DMS153 treated with DMSO at 0.1 percent for 48 hours (cell line): ENCODE data around the gene SLC7A11.
"Not testable (repeated sequence)": the region's sequence is repeated elsewhere in the genome, so short reads cannot be mapped to it uniquely, and the experiment has no call there.

ENCODE experiments used
- DNase-seq: peaks from one replicate; lab custom pipeline; 2025; ENCODE audit not compliant: unreplicated experiment; lab: John Stamatoyannopoulos, UW

SLC7A11 gene

DNA sequence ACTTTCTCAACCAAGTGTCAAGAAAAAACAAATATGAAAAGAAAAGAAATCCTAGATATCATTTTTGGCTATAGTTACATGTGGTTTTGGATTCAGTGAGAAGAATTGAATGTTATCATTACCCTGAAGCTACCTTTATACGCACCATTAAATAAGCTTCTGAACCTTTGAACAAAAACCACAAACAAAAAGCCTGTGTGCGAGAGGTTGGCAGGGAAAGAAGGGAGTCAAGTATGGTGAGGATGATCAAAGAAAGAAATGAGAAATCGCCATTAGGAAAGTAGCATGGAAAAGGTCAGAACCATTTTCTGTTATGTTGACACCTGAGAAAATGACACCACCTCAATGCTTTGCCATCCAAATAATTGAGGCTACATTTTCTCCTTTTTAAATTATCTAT lies 1.2 kb upstream of the SLC7A11 start:
- DNase-seq: peak; percentile 34

DNA sequence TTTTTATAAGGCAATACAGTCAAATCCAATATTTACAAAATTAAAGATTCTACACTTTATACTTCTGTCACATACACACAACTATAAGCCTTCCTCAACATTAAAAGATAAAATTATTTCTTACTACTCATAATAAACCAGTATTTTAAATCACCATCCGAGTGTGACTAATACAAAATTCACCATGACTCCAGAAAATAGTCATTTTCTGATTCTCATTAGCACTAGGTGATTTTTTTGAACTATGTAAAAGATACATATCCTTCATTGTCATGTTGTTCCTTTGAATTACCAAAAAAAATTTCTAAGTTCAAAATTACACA lies 646 bp upstream of the SLC7A11 start:
- DNase-seq: no peak

DNA sequence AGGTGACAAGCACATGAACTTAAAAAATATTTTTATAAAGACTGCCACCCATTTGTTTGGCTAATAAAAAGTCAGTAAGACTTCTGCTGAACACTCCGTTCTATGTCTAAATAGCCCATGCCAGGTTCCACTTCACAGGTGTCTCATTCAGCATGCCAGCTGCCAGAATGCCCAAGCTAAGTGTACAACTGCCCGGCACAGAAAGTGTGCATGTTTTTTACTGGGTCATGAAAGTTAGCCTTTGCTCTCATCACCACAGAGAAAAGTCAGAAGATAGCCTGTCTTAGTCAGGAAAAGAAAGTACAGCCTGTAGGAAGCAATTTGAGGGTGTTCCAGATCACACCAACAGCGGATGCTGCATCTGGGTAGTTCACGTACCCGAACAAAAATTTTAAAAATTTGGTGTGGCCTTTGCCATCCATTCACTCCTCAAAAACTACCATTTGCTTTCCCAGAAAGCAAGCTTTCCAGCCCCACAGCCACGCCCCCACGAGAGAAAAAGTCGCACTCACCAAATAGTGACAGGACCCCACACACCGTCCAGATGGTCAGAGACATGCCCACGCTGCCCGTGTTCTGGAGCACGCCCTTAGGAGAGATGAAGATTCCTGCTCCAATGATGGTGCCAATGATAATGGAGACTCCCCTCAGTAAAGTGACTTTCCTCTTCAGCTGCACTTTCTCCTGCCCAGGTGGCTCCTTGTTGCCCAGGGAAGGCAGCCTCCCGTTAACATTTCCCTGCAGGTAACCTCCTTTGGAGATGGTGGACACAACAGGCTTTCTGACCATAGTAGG lies 671 bp downstream of the SLC7A11 start:
- peak; percentile 52 for DNase-seq

DNA sequence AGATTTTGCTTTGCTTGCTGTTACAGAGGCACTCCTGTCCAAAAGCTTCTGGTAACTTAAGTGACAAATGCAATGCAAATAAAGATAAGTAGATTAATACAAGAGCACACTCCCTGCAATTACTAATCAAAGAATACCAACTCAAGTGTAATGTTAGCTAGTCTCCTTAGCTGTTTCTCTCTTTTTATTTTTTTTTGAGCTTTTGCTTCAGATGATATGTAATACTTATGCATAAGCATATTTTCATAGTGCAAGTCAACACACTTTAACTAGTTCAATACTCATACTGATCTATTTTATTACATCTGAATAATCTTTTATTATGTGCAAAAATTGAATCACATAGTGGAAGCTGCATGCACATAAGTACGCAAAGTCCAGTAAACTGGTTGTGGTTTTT lies 2.7 kb downstream of the SLC7A11 start:
- no peak for DNase-seq

DNA sequence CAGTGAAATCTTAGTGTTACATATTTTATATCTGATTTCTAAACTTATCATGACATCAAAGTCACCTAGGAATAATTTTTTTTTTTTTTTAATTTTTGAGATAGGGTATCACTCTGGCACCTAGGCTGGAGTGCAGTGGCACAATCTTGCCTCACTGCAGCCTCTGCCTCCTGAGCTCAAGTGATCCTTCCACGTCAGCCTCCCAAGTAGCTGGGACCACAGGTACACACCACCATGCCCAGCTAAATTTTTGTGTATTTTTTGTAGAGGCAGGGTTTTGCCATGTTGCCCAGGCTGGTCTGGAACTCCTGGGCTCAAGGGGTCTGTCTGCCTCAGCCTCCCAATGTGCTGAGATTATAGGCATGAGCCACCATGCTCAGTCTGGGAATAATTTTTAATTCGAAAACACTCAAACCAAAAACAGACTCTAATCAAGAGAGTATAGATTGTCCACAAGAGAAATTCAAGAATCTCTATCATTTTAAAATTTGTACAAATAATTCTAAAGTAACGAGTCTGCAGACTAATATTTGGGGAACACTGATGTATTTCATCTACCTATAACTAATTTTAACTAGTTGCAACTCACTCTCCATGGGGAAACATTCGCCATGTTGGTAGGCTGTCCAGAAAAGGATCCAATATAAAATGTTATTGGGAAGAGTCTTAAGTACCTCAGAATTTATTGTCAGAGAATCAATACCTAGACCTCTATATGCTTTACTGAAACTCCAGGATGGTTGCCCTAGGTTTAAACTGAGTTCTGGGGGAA lies 3.4 kb downstream of the SLC7A11 start:
- no peak for DNase-seq

DNA sequence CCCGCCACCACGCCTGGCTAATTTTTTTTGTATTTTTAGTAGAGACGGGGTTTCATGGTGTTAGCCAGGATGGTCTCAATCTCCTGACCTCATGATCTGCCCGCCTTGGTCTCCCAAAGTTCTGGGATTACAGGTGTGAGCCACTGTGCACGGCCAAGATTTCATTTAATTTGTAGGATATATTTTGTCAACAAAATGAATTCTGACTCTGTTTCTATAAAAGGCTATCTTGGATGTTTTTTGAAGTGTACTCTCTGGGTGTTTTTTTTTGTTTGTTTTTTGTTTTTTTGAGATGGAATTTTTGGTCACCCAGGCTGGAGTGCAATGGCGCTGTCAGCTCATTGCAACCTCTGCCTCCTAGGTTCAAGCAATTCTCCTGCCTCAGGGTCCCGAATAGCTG lies 5.0 kb downstream of the SLC7A11 start:
- not testable (repeated sequence) for DNase-seq

DNA sequence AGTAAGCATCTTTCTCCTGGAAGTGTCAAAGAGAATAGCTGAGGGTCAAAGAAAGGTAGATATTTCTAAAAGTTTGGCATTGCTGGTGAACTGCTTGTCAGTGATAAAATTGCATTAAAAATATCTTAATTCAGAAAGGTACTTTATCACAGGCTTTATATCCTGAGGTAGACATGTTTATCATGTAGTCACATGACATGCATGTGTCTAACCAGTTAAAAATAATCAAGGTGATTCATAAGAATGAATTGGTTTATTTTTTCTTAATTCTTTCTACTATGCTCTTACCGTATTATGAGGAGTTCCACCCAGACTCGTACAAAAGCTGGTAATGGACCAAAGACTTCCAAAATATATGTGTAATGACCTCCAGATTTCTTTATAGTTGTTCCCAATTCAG lies 6.1 kb downstream of the SLC7A11 start:
- no peak for DNase-seq

DNA sequence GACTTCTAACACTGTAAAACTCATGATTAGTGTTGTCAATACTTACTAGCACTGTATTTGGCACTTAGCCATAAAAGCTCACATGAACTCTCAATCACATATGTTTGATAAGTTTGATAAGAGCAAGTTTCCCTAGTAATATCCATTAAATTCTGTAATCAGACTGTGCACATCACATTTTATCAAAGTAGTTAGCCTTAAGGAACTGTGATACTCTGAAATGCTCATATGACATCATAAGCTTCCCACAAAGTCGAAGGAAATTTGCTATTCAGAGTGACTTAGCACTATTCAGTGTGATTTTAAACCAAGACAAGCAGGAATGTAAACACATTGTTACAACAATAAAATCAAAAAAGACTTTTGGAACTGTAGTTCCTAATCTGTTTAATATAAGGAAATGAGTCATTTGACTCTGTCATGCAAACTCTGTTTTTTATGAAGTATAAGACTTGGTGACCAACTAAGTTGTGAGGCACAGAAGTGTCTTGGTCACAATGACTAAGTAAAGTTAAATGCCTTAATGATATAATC lies 6.7 kb downstream of the SLC7A11 start:
- DNase-seq: no peak

DNA sequence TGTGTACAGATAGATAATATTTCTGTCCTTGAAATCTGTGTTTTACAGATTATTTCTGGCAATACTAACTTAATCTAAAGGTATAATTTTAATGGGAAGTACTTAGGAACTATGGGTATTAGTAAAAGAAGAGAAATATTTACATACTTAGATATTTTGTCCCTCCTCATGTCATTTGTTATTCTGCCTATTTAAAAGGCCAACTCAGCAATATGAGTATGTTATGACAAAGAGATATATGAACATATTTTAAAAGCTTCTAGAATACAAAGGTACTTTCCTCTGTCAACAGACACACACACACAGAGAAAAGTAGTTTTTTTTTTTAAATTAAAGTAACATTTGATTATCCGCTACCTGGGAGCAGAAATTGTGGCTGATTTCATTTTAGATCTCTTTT lies 7.9 kb downstream of the SLC7A11 start:
- DNase-seq: no peak

DNA sequence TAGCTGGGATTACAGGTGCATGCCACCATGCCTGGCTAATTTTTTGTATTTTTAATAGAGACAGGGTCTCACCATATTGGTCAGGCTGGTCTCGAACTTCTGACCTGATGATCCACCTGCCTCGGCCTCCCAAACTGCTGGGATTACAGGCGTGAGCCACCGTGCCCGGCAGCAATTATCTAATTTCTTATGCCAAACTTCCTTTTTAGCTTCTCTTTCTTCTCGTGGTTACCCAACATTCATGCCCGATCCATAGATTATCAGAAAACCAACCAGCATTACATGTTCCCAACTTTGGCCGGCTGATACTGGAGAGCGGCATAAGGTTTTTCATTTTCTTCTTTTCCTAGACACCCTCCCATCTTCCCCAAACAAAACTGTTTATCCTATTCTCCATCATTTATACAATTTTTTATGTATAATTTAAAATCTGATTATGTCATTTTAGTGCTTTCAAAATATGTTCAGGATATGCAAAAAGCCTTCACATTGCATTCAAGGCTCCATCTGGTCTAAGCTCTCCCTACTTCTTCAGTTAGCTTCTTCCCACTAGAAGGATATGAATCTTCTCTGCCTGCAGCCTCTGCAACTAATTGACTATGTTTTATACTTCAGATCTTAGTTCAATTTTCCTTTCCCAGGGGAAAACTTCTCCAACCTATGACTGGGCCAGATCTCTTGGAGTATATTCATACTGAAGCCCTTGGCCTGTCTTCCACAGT lies 8.7 kb downstream of the SLC7A11 start:
- no peak for DNase-seq

DNA sequence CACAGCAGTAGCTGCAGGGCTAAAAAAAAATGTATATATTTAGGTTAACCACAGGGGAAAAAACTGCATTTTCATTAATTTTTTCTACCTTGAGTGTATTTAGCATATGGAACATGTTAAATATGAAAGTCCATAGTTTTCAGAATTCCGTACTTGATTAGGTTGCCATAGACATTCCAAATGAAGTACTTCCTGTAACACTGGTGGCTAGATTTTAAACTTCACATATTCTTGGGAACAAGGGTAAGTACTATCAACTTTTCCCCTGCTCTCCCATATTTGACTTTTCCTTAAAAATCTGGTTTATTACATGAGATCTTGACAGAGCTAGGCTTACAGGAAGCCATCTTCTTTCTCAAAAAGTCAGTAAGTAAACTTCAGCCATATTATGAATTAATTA lies 9.8 kb downstream of the SLC7A11 start:
- no peak for DNase-seq

DNA sequence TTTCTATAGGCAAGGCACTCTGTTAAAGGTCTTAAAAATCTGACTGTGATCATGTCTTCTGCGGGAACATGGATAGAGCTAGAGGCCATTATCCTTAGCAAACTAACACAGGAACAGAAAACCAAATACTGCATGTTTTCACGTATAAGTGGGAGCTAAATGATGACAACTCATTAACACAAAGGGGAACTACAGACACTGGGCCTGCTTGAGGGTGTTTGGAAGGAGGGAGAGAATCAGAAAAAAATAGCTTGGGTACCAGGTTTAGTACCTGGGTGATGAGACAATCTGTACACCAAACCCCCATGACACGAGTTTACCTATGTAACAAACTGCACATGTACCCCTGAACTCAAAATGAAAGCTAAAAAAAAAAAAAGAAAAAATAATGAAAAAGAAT lies 12.1 kb downstream of the SLC7A11 start:
- DNase-seq: no peak

DNA sequence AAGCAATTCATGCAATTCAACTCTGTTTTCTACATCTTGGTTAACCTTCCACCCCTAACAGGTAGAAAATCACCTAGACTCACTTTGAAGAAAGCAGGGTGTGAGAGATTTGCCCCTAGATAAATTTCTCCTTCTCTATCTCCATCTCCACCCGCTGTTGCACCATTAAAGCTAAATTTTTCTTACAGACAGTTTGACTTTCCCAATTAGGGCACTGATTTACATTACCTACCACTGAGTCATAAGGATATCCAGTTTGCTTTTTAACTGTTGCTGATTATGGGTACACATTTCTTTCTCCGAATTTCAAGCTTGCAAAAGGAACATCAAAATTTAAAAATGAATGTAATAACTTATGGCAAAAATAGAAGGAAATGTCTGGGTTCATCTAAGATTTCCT lies 13.0 kb downstream of the SLC7A11 start:
- DNase-seq: no peak

DNA sequence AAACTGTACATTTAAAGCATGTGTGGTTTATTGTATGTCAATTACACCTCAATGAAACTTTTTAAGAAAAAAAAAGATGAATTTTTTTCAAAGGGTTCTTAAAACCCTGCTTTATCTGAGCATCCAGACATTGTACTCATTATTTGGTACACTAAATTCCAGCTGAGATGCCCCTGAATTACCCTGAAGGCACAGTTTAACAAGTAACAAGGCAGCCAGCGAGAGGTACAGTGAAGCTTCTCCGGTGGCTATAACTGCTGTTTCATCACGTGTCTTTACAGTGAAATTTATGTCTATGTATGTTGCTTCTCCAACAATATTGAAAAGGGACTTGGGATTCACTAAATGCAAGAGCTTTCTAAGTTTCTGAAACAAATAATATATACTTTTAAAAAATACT lies 15.8 kb downstream of the SLC7A11 start:
- no peak for DNase-seq

DNA sequence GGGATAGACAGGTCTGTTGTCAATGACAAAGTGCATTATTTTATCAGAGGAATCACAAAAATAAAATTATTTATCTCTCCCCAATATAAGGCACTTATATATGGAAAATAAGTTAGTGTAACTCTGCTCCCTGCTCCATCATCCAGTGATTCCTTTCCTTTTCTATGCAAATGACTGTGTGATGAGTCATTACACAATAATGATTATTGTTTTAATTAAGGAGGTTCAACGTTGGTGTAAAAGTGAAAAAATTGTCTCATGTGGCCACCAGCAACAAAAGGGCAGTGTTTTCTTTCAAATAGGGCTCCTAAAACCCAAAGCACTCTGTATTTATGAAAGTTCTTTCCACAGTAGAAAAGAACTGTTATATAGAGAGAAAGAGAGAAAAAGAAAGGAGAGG lies 16.7 kb downstream of the SLC7A11 start:
- DNase-seq: no peak

DNA sequence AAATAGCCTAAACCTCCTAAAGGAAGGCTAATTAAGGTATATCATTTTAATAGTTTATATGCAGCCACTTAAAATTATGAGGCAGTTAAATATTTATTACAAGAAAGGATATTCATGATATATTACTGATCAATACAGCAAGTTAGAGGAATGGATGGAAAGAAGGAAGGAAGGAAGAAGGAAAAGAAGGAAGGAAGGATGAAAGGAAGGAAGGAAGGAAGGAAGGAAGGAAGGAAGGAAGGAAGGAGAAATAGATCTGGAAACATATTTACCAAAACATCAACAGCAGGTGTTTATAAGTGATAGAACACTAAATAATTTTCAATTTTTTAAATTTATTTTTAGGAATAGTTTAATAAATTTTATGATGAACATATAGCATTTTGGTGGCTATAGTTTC lies 17.5 kb downstream of the SLC7A11 start:
- DNase-seq: no peak

DNA sequence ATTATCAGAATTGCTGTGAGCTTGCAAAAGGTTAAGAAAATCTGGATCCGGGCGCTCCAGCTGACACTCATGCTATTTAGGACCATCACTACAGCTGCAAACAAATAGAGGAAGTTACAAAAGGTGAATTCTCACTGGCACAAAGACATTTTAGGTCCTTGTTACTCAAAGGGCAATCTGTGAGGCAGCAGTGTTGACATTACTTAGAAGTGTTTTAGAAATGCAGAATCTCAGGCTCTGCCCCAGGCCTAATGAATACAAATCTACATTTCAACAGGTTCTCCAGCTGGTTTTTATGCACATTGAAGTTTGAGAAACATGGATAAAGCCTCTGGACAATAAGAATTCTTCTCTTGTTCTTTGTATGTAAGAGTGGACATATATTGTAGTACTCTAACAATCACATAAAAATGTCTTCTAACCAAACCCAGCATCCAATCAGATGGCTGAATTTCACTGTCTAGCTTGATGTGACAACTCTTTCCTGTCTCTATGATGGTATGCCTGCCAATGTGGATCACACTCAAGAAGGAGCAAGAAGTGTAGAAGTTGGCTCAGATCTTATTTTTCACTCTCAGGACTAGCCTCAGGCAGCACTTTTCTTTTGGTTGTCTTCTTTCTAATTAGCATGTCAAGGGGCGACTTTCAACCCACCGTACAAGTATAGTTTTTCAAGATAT lies 18.8 kb downstream of the SLC7A11 start:
- DNase-seq: peak; percentile 30

DNA sequence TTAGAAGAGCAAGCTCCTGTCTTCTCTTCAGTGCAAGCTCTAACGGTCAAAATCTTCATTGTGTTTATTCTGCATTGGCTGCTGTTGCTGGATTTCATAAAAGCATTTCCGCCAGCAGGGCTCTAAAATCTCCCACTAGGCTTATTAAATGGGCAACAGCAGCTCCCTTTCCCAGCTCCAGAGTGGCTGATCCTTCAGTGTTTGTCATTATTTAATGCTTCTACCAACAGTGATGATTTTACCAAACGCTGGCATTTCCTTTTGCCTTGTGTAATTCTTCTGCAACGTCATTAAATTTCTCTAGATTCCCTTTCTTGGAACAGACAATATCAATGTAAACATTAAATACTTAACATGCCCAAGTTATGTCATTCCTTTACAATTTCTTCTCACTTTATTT lies 20.1 kb downstream of the SLC7A11 start:
- DNase-seq: no peak

DNA sequence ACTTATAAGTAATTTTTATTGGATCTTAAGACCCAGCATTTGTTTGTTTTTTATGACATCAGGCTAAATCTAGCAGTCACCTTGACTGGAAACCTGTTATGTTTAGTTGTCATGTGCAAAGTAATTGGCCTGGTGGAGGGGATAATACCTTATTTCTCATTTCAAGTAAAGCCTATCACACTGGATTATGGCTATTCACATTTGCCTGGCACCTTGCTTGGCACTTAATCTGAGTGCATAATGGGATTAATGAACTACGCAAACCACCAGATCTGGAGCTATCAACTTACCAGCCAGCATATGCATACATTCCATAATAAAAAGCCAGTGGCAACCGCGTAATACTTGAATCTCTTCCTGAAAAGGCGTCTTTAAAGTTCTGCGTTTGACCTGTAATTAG lies 23.2 kb downstream of the SLC7A11 start:
- no peak for DNase-seq

DNA sequence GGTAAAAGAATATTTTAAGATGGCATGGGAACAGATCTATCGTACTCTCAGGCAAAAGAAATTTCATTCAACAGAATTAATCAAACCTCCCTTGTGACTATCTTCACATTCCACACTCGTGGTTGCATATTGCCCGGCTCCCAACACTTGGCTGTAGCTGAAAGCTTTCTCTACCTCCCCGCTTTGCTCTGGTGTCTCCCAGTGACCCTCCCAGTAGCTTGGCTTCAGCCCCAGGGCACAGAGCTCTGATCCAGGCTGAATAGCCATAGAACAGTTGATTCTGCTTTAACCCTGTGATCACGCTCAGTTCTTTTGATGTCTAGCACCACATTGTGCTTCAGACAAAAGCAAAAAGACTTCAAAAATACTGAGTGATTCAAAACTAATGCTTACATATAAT lies 24.6 kb downstream of the SLC7A11 start:
- DNase-seq: no peak

DNA sequence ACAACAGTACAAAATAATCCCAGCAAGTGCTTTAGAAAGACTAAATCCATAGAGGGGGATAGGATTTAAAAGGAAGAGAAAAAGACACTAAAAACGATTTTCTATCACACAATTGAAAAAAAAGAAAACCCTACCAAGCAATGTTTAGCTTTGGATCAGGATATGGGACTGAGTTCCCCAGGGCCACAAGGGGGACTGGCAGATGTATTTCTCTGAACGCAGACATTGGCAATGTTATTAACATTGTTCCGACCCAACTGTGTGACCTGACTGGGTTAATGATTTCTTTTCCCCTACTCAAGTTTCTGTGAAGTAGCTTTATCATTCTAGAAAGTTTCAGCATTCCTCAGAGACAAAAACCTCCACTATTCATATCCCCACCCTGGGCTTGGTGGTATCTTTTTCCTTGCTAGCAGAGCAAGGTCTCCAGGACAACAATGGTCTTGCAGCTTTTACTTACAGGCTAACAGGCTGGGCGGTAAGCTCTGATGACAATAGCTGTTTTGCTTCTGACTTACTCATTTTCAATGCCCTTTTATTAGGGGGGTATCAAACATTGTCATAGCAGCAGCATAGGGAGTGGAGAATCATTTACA lies 25.8 kb downstream of the SLC7A11 start:
- no peak for DNase-seq
